Kidney (tissue), 14 donors: Measurements from ENCODE around the gene CAPS2. TPM values are rescaled to one million over a fixed set of nuclear protein-coding genes. Genes with fewer than 3 reads are reported as not detected.

ENCODE experiments used
- DNase-seq, 5 donors: peaks; one replicate each; pipeline ENCODE4 v3.0.0-alpha.2; 2013 to 2020
- FAIRE-seq: peaks from 2 replicates; lab custom pipeline; 2012; peaks lifted over from hg19 to GRCh38; lab: Jason Lieb, UNC
- H3K27ac ChIP-seq, 2 donors: one replicate each; pipeline ENCODE4 v1.7.0; 2013; ENCODE audit warnings: low read depth in 2 of 2, low read length in 2 of 2, inconsistent platforms in 1 of 2
- H3K27me3 ChIP-seq: one replicate; pipeline ENCODE4 v1.7.1; 2013; ENCODE audit warnings: low read length, inconsistent platforms; ENCODE audit not compliant: control insufficient read depth, insufficient read depth
- H3K36me3 ChIP-seq, 3 donors: one replicate each; pipeline versions ENCODE4 v1.7.0 to v1.7.1; 2013; ENCODE audit warnings: low read length in 3 of 3, control low read depth in 1 of 3, inconsistent platforms in 1 of 3; ENCODE audit not compliant: insufficient read depth in 3 of 3, control insufficient read depth in 2 of 3
- H3K4me1 ChIP-seq, 3 donors: one replicate each; pipeline versions ENCODE4 v1.7.0 to v1.7.1; 2013; ENCODE audit warnings: low read length in 3 of 3, inconsistent platforms in 1 of 3, low read depth in 1 of 3; ENCODE audit not compliant: control insufficient read depth in 2 of 3, insufficient read depth in 2 of 3
- H3K4me3 ChIP-seq, 3 donors: one replicate each; pipeline versions ENCODE4 v1.7.0 to v1.8.1; 2013; ENCODE audit warnings: low read length in 3 of 3, control low read depth in 1 of 3, inconsistent platforms in 1 of 3
- H3K9ac ChIP-seq, 3 donors: one replicate each; pipeline versions ENCODE4 v1.7.0 to v1.7.1; 2013; ENCODE audit warnings: low read length in 3 of 3, control low read depth in 1 of 3, inconsistent platforms in 1 of 3
- H3K9me3 ChIP-seq, 3 donors: one replicate each; pipeline versions ENCODE4 v1.7.0 to v1.7.1; 2013; ENCODE audit warnings: low read length in 3 of 3, control low read depth in 1 of 3, inconsistent platforms in 1 of 3; ENCODE audit not compliant: control insufficient read depth in 2 of 3, insufficient read depth in 1 of 3
- intact Hi-C: fragments of 100-400 bp; cut with DNase I; formaldehyde crosslinking; loops from one replicate; pipeline ENCODE4 v1.11.1; 2022
- polyA plus RNA-seq: library from polyadenylated mRNA; stranded (reverse); fragments of 350-450 nt; fragmentation: Illumina TruSeq; extraction: RNeasy Lipid Tissue Mini Kit (QIAGEN cat#74804); gene quantifications from one replicate; pipeline ENCODE4 v1.2.3, GENCODE V29; 2014; ENCODE audit warnings: low read depth, low replicate concordance; ENCODE audit not compliant: insufficient read depth
- total RNA-seq: library from RNA; stranded (reverse); fragmentation: NEBNext Ultra II Directional; extraction: Animal tissue kit (Norgen Biotek cat#: 25700); gene quantifications from one replicate; pipeline ENCODE4 v1.2.1, GENCODE V29; 2021
- TF ChIP-seq, protein P1 (sequence below): IDR thresholded peaks from 3 replicates; pipeline ENCODE4 v1.5.1; 2012; ENCODE audit warnings: mild to moderate bottlenecking, moderate library complexity, borderline replicate concordance; ENCODE audit not compliant: insufficient read depth; ENCODE audit errors: extremely low read depth
- donor health status: control.
- donor health status: control.
- donor health status: control.
- donor health status: control.
- donor health status: control.
- donor health status: DM: yes; HTN: yes; CAD: no.
- donor health status: Normal renal cell carcinoma (clear cell type).

Gene CAPS2
- total and polyA plus RNA-seq, 2 donors from 2014 or later, result 5.9 to 14.1 TPM

DNA sequence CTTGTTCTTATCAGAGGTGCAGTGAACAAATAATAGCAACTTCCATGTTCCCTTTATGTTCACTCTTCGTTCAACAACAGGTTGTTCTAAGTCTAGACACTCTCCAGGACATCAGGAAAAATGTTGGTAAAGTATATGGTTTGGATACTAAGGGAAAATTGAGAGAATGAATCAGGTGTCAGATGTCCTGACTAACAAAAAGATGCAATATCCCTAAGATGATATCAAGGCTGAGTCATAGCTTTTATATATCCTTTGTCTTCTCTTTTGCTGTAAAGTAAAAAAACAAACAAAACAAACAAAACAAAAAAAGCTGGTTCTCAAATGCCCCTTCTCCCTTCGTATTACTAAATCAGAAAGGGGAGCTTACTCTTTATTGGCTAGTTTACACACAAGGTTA, 15.4 kb upstream of the CAPS2 start:
- Histone ChIP-seq H3K9me3 (no peaks in the 10 kb centered on the region), H3K36me3 (no peaks in the 10 kb centered on the region), H3K9ac (no peak overlapping the region), H3K27ac (no peak overlapping the region), H3K4me3 (no peak overlapping the region), H3K27me3 (no peaks in the 10 kb centered on the region), H3K4me1 (no peaks in the 10 kb centered on the region)
- no peak for FAIRE-seq
- DNase-seq, result no peak
- TF ChIP-seq, protein P1, sequence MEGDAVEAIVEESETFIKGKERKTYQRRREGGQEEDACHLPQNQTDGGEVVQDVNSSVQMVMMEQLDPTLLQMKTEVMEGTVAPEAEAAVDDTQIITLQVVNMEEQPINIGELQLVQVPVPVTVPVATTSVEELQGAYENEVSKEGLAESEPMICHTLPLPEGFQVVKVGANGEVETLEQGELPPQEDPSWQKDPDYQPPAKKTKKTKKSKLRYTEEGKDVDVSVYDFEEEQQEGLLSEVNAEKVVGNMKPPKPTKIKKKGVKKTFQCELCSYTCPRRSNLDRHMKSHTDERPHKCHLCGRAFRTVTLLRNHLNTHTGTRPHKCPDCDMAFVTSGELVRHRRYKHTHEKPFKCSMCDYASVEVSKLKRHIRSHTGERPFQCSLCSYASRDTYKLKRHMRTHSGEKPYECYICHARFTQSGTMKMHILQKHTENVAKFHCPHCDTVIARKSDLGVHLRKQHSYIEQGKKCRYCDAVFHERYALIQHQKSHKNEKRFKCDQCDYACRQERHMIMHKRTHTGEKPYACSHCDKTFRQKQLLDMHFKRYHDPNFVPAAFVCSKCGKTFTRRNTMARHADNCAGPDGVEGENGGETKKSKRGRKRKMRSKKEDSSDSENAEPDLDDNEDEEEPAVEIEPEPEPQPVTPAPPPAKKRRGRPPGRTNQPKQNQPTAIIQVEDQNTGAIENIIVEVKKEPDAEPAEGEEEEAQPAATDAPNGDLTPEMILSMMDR, result no peak
- intact Hi-C loops, result no loop called here

DNA sequence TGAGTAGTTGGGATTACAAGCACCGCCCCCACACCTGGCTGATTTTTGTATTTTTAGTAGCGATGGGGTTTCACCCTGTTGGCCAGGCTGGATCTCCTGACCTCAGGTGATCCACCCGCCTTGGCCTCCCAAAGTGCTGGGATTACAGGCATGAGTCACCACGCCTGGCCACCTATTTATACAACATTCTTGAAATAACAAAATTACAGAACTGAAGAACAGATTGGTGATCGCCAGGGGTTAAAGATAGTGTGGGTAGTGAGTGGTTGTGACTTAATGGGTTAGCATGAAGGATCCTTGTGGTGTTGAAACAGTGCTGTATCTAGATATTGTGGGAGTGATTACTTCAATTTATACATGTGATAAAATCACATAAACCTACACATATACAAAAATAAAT, 11.7 kb upstream of the CAPS2 start:
- Histone ChIP-seq H3K4me3 (no peak overlapping the region), H3K27ac (no peak overlapping the region), H3K36me3 (no peaks in the 10 kb centered on the region), H3K9me3 (no peaks in the 10 kb centered on the region), H3K27me3 (no peaks in the 10 kb centered on the region), H3K4me1 (no peaks in the 10 kb centered on the region), H3K9ac (no peak overlapping the region)
- FAIRE-seq, result no peak
- TF ChIP-seq, protein P1, result no peak
- no peak for DNase-seq
- intact Hi-C loops, result no loop called here

DNA sequence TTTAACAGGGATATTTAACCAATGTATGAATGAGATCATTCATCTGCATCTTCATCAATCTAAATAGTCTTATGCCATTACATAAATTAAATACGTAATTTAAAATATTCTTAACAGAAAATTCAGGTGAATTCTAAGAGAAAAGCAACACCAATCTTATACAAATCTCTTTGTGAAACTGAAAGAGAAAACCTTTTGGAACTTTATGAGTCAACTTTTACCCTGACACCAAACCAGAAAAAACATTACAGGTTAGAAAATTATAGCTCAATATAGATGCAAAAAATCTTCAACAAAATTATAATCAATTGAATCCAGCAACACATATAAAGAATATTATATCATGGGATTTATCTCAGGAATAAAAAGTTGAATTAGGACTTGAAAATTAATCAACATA, 7.8 kb upstream of the CAPS2 start:
- Histone ChIP-seq H3K4me1 (peaks cover 0 to 6% (median 0%) of the 10 kb centered on the region in 3 donors), H3K9ac (no peak overlapping the region), H3K27ac (no peak overlapping the region), H3K27me3 (no peaks in the 10 kb centered on the region), H3K36me3 (no peaks in the 10 kb centered on the region), H3K9me3 (no peaks in the 10 kb centered on the region), H3K4me3 (no peak overlapping the region)
- DNase-seq (no peak), FAIRE-seq (peak; percentile 50)
- intact Hi-C loops, result no loop called here
- TF ChIP-seq, protein P1, result no peak
